ENCODE data around the gene GPM6B. TPM values are rescaled to one million over a fixed set of nuclear protein-coding genes. Genes with fewer than 3 reads are reported as not detected.

GPM6B gene
- total RNA-seq, 1 experiment from 2014 or later: 99.8 TPM

DNA sequence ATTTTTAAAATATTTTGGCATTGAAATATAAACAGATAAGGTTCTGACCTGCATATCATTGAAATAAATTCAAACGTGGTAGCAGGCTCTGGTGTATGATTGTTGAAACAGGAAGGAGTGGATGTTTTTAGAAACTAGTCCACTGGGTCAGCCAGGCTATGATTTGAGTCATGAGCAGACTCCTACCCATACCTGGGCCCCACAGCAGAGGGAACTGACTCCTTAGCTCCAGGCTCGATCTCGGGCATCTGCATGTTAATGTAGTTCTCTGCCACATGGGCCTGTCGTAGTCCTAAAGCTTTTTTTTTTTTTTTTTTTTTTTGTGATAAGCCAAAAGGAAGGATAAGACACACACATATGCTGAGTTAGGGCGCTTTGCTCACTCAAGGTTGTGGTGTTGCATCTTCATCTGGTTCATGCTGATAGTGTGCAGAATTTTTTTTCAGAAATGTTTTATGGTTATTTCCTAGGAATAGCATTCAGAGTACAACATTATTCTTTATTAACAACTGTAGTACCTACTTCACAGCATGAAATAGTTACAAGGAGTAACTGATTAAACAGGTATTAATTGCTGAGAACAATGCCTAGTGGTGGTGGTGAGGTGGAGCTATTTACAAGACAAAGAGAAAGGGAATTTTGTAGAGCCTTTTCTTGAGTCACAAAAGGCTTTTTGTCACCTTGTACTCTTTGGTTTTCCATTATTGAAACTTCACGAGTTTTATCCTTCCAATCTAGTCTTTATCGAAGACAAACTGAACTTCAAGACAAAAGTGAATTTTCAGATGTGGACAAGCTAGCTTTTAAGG is 55.1 kb downstream of the GPM6B start:
- Mint-ChIP-seq H3K4me3 (peak overlapping the region; percentile 20), H3K27me3 (ENCODE audit: low read depth) (no peaks in the 10 kb centered on the region), H3K4me1 (peaks cover 47% of the 10 kb centered on the region), H3K36me3 (peaks cover 36% of the 10 kb centered on the region), H3K9me3 (no peaks in the 10 kb centered on the region), H3K27ac (peak overlapping the region; percentile 41; the same call in 1 of the 2 replicates)
- POLR2A ChIA-PET: interaction anchor here (0.6 kb wide), 2 partner anchors 13 to 971 kb away, joined by 4 to 8 read pairs; no protein-coding TSS in a partner anchor
- CTCF ChIA-PET: interaction anchor here (0.6 to 2.0 kb wide), 8 partner anchors 12 to 548 kb away, joined by 3 to 9 read pairs (median 5); partner anchors contain the start of genes GEMIN8, OFD1 and TRAPPC2
- peak; percentile 16 for DNase-seq (ENCODE audit: low spot score)
- ATAC-seq: peak; percentile 83
- TF ChIP-seq FOXJ3 (CRISPR knock-in tag; IDR thresholded peaks at IDR 0.05; ENCODE audit: borderline replicate concordance): no peak

DNA sequence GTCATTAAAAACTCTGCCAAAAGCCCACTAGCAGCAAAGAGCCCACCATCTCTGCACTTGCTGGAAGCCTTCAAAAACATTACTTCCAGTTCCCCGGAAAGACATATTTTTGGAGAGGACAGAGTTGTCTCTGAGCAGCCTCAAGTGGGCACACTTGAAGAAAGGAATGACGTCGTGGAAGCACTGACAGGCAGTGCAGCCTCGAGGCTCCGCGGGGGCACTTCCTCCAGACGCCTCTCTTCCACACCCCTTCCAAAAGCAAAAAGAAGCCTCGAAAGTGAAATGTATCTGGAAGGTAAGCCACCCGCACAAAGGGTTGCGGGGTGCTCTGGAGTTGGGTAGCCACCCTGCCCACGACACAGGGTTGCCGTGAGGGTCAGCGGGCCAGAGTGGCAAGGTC is 56.5 kb downstream of the GPM6B start:
- peaks cover 22% of the 10 kb centered on the region for H3K36me3 Mint-ChIP-seq
- CTCF ChIA-PET: interaction anchor here (1.0 kb wide), 1 partner anchor 272 kb away, joined by 3 read pairs; no protein-coding TSS in a partner anchor
- H3K9me3 Mint-ChIP-seq: no peaks in the 10 kb centered on the region
- no peak for ATAC-seq
- no peak overlapping the region for H3K4me3 Mint-ChIP-seq
- DNase-seq (ENCODE audit: low spot score): no peak
- peaks cover 57% of the 10 kb centered on the region for H3K4me1 Mint-ChIP-seq
- TF ChIP-seq FOXP4 (CRISPR knock-in tag; IDR thresholded peaks at IDR 0.05): no peak
- no peak for TF ChIP-seq ESRRA (CRISPR knock-in tag; IDR thresholded peaks at IDR 0.05; ENCODE audit: borderline replicate concordance)
- TF ChIP-seq PRRX2 (CRISPR knock-in tag; IDR thresholded peaks at IDR 0.05): no peak
- TF ChIP-seq AR (CRISPR knock-in tag; IDR thresholded peaks at IDR 0.05): no peak
- TF ChIP-seq USF1 (CRISPR knock-in tag; IDR thresholded peaks at IDR 0.05): no peak
- TF ChIP-seq TEAD4 (CRISPR knock-in tag; IDR thresholded peaks at IDR 0.05): no peak
- TF ChIP-seq SP1 (CRISPR knock-in tag; conservative IDR thresholded peaks at IDR 0.05): no peak
- TF ChIP-seq ZNF219 (CRISPR knock-in tag; IDR thresholded peaks at IDR 0.05; ENCODE audit: borderline replicate concordance): no peak
- TF ChIP-seq SOX15 (CRISPR knock-in tag; IDR thresholded peaks at IDR 0.05): no peak
- TF ChIP-seq HMGA2 (CRISPR knock-in tag; IDR thresholded peaks at IDR 0.05): no peak
- no peak for TF ChIP-seq ATF6 (CRISPR knock-in tag; IDR thresholded peaks at IDR 0.05)
- no peak for TF ChIP-seq ZNF396 (CRISPR knock-in tag; IDR thresholded peaks at IDR 0.05; ENCODE audit: borderline replicate concordance)
- TF ChIP-seq TP53 (CRISPR knock-in tag; IDR thresholded peaks at IDR 0.05): no peak
- TF ChIP-seq TCF7 (CRISPR knock-in tag; IDR thresholded peaks at IDR 0.05; ENCODE audit: low read depth): no peak
- TF ChIP-seq, protein P1, sequence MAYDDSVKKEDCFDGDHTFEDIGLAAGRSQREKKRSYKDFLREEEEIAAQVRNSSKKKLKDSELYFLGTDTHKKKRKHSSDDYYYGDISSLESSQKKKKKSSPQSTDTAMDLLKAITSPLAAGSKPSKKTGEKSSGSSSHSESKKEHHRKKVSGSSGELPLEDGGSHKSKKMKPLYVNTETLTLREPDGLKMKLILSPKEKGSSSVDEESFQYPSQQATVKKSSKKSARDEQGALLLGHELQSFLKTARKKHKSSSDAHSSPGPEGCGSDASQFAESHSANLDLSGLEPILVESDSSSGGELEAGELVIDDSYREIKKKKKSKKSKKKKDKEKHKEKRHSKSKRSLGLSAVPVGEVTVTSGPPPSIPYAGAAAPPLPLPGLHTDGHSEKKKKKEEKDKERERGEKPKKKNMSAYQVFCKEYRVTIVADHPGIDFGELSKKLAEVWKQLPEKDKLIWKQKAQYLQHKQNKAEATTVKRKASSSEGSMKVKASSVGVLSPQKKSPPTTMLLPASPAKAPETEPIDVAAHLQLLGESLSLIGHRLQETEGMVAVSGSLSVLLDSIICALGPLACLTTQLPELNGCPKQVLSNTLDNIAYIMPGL (CRISPR knock-in tag; IDR thresholded peaks at IDR 0.05): no peak
- TF ChIP-seq CREM (CRISPR knock-in tag; IDR thresholded peaks at IDR 0.05): no peak
- TF ChIP-seq E2F4 (CRISPR knock-in tag; IDR thresholded peaks at IDR 0.05; ENCODE audit: borderline replicate concordance, low read depth): no peak
- TF ChIP-seq NFE2L1 (CRISPR knock-in tag; IDR thresholded peaks at IDR 0.05): no peak
- POLR2A ChIA-PET: no interaction called here
- no peaks in the 10 kb centered on the region for H3K27me3 Mint-ChIP-seq (ENCODE audit: low read depth)
- 0 out of 2 replicates have a peak overlapping the region, but pooled peaks have one; percentile 24 for H3K27ac Mint-ChIP-seq

Data from WTC11 (cell line).